D341Med (cell line): ENCODE results near the gene NKIRAS1.
"Not testable (repeated sequence)": the region's sequence is repeated elsewhere in the genome, so short reads cannot be mapped to it uniquely, and the experiment has no call there.

ENCODE experiments used
- DNase-seq: peaks from one replicate; pipeline ENCODE4 v3.0.0; 2012; ENCODE audit warnings: low spot score

Gene NKIRAS1

DNA sequence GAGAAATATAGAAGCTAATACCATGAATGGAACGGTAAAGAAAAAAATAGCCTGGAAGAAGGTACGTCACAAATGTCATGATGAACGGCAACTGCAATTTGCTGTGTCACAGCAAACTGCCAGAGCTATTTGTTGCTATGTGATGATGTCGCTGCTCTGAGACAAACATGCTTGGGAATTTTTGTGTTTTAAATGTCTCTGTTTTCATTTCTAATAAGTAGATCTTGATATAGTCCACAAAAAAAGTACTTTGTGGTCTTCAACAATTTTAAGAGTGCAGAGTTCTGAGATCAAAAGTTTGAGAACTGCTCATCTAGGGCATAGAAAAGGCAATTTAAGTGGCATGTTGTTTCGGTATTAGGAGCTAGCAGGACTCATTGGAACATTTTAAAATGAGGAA is 24.0 kb upstream of the NKIRAS1 start:
- DNase-seq, result no peak

DNA sequence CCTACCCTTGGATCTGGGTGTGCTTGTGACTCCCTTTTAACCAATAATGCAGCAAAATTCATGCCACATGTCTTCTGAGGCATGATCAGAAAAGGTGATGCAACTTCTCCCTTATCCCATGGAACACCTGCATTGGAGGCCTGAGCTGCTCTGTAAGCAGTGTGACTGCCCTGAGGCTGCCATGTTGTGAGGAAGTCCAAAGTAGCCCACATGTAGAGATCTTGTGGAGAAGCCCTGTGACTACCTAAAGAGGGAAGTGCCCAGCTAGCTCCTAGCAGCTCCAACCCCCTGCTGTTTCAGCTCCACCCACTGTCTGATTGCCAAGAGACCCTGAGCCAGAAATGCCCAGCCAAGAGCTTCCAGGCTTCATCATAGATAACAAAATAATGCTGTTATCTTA is 21.9 kb upstream of the NKIRAS1 start:
- DNase-seq, result no peak

DNA sequence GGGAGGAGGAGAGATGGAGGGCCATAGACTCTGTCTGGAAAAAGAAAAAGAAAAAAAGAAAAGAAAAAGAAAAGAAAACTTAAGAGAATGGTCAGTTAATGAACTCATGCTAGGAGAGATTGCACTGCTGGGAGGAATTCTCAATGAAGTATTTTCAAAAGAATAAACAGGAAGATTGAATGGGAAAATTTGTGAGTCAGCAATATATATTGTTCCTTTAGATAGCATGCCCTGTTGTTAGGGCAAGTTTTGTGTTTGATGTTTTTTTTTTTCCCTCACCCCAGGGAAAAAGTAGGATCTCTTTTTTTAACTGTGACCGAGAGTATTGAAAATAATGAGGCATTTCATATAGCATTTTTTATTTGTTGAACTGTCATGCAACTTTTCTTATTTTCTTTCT is 20.5 kb upstream of the NKIRAS1 start:
- DNase-seq, result no peak

DNA sequence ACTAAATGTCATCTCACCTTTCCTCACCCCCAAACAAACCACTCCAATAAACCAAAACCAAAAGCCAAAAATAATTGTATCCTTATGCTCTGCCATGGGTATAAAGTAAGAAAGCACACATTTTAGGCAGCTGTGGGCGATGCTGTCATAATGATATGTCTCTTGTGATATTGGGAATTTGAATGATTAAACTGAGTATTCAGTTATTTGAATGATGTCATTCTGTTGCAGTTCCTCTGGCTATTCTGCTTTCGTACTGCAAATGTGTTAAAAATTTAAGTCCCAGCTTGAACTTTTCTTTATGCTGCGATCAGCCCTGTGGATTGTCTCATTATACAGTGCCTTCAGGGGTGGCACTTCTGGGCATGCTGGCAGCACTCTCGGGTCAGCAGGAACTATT is 17.5 kb upstream of the NKIRAS1 start:
- DNase-seq, result no peak

DNA sequence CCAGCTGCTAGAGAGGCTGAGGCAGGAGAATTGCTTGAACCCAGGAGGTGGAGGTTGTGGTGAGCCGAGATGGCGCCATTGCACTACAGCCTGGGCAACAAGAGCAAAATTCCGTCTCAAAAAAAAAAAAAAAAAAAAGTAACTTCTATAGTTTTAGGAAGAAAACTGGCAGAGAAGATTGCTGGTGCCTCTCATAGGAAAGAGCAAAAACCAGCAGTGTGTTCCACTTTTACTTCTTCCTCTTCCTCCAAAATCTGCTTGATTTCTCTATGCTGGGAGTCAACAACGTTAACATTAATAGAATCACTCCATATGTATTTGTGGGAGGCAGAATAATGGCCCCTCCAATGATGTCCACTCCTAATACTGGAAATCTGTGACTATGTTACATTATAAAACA is 15.8 kb upstream of the NKIRAS1 start:
- no peak for DNase-seq

DNA sequence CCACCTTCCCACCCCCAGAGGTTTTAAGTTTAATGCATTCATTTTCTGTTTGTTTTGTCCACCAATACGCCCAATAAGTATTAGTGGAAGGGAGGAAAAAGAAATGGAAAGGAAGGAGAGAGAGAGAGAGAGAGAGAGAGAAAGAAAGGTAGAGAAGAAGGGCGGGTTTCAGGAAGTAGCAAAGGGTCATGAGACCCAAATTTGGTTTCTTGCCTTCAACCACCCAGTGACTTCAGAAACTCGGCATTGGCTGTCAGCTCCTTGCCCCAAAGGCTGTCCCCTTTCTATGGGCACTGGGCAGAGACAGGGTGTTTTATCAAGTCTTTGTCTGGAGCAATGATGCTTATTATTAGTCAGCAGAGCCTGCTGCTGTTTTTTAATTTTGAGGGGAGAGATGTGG is 14.8 kb upstream of the NKIRAS1 start:
- no peak for DNase-seq

DNA sequence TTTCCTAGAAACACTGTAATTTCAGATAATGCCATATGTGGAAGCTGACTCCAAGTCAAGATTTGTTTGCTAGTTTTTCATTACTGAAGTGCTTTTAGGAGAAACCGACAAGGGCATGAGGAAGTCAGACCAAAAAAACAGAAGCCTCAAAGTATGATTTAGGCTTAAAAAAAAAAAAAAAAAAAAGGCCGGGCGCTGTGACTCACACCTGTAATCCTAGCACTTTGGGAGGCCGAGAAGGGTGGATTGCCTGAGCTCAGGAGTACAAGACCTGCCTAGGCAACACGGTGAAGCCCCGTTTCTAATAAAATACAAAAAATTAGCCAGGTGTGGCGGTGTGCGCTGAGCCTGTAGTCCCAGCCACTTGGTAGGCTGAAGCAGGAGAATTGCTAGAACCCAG is 11.7 kb upstream of the NKIRAS1 start:
- no peak for DNase-seq

DNA sequence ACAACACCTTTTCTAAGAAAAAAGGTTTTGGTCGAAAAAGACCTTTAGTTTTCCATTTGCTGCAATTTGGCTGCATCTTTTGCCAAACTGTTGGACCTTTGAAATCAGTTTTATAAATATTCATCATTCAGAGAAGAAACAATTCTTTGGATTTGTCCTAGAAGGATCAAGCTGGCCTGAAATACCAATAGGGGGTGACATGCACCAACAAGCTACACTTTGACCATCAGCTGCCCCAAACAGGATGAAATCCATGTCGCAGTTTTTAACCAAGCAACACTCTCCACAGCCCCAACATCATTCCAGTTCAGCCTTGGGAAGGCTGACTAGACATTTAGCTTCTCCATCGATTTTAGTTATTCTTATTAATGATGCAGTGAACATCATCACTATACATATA is 9.9 kb upstream of the NKIRAS1 start:
- DNase-seq, result no peak

DNA sequence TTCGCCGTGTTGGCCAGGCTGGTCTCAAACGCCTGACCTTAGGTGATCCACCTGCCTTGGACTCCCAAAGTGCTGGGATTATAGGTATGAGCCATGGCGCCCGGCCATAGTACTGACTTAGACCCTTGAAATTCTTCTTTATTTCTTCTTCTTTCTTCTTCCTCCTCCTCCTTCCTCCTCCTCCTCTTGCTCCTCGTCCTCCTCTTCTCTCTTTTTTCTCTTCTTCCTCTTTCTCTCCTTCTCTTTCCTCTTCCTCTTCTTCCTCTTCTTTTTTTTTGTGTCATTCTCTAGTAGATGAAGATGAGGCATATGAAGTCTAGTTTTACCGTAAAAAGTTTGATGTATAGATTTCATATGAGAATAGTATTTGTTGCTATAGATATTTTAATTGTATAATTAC is 9.5 kb upstream of the NKIRAS1 start:
- no peak for DNase-seq

DNA sequence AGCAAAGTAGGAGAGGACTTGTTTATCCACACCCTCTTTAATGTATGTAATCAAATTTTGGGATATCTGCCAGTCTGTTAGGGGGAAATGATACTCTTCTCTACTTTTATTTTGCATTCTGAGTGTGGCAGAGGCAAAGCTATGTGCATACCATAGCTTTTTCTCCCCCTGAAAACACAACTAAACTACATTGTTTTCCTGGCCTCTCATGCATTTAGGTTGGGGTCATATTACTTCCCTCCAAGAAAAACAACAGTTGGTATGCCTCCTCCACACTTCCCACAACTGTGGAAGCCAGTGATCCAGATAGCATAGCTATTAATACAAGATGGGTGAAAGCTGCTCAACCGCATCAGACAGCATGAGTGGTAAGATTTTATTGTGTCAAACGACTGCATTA is 7.0 kb upstream of the NKIRAS1 start:
- DNase-seq, result no peak

DNA sequence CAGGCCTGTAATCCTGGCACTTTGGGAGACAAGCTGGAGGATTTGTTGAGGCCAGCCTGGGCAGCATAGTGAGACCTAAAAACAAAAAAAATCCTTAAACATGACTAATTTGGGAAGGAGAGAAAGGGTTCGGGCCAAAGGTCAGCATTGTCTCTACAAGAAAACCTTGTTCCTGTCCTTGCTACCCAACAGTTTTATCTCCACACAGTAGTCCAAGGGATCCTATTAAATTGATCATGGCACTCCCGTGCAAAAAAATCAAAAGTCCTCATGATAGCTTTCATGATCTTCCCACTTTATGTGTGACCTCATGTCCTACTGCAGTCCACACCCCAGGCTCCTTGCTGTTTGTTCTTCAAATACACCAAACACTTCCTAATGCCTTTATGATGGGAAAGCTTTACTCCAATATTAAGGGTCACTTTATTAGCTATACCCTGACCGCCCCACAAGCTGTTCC is 4.3 kb upstream of the NKIRAS1 start:
- no peak for DNase-seq

DNA sequence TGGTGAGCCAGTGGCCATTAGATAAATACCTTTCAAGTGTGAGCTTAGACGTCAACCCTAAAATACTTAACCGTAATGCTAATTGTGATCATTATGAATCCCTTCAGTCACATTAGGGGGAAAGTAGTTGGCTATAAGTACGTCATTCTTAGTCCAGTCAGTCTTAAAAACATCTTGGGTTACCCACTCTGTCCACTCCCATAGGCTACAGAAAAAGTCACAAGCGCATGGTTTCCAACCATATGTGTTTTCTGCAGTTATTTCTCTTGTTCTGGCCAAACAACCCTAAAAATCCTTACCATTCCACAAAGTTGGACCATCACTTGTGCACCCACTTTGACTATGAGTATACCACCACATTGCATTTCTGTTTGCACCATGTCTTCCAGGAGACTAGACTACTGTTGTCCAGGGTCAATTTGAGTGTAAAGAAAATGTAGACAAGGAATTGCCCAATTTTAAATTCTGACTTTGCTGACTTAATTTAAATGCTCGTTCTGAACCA is 3.4 kb upstream of the NKIRAS1 start:
- no peak for DNase-seq

DNA sequence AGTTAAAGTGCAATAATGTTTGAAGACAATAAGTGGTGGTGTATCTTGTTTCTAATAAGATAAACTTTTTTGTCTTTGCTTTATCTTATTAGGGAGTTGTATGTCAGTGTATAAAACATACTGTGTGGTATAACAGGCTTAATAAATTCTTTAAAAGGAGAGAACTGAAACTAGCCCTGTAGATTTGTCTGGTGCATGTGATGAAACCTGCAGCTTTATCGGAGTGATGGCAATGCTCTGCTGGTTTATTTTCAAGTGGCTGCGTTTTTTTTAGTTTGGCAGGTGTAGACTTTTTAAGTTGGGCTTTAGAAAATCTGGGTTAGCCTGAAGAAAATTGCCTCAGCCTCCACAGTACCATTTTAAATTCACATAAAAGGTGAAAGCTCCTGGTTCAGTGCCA is 2.8 kb upstream of the NKIRAS1 start:
- DNase-seq, result no peak

DNA sequence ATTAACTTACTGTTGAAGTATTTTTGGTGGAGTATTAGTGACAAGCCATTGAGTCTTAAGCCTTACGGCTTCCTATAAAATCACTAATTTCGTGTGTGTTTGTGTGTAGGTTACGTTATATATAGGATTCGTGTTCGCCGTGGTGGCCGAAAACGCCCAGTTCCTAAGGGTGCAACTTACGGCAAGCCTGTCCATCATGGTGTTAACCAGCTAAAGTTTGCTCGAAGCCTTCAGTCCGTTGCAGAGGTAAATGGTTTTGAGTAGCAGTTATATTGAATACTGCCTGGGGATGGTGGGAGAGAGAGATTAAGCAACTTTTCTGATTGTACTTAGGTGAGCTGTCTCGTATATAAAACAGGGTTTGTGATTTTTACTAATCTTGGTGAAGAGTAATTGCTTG is 1.5 kb upstream of the NKIRAS1 start:
- DNase-seq, result not testable (repeated sequence)

DNA sequence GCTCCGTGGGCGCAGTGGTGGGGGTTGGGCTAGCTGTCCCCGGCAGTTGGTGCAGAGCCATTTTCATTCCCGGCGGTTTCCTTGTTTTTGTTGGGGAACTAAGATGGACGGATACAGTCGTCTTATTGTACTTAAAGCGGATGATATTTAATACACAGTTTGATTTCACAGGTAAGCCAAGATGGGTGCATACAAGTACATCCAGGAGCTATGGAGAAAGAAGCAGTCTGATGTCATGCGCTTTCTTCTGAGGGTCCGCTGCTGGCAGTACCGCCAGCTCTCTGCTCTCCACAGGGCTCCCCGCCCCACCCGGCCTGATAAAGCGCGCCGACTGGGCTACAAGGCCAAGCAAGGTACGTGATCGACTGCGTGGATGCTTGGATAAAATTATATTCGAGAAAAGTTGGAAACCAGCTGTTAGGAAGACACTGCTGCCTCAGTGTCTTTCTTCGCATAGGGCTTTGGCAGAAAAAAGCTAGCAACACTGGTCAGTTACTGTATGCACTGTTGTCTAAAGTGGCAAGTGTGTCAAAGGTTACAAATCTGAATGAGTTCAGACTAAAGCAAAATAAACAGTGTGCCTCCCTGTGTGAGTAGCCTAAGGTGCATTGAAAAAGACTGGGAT is 1.0 kb upstream of the NKIRAS1 start:
- DNase-seq, result not testable (repeated sequence)

DNA sequence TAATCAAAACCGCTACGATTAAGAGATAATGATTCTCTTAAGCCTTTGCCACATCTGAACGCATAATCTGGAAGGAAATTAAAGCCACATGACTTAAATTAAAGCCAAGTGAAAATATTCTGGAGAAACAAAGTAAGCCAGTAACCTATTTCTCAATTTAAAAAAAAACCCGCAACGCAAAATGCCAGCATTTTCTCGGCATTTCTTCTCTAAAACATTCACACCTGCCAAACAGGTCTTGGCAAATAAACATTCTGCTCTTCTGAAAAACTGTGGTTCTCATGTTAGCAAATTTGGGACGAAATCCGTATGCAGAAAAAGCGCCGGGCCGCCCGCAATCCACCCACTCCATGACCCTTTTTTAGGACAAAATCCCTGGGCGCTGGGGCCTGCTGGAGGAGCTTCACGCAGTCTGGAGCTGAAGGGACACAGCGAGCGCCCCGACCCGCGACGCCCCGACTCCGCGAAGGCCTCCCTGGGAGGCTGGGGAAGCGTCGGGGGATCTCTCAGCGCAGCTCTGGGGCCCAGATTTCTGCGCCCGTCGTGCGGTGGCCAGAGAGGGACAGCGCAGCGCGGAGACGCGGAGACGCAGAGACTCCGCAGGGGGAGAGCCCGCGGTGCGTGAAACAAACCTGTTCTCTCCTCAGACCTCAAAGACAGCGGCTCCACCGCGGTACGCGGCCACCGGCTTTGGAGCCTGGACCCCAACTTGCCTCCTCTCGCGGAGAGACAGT is 471 bp downstream of the NKIRAS1 start:
- no peak for DNase-seq

DNA sequence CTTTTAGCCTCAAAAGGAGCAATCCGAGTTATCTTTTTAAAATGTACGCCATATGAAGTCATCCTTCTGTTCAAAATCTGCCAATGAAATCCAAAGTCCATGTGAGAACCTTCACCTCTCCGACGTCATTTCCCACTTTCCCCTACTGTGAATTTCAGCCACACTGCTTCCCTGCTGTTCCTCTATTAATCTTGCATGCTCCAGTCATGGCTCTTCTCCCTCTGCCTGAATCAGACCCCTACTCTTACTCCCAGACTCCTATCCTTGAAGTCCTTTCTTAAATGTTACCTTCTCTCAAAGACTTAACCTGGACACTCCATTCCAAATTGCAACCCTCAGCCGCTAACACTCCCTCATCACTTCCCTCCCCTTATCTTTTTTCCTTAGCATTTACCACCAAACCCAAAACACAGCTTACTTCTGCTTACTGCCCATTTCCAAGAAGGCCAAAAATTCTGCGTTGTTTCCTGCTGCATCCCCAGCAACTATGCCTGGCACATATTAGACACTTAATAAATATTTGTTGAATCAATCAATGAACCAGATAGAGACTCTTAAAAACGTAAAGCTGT is 1.2 kb downstream of the NKIRAS1 start:
- DNase-seq, result peak; percentile 33

DNA sequence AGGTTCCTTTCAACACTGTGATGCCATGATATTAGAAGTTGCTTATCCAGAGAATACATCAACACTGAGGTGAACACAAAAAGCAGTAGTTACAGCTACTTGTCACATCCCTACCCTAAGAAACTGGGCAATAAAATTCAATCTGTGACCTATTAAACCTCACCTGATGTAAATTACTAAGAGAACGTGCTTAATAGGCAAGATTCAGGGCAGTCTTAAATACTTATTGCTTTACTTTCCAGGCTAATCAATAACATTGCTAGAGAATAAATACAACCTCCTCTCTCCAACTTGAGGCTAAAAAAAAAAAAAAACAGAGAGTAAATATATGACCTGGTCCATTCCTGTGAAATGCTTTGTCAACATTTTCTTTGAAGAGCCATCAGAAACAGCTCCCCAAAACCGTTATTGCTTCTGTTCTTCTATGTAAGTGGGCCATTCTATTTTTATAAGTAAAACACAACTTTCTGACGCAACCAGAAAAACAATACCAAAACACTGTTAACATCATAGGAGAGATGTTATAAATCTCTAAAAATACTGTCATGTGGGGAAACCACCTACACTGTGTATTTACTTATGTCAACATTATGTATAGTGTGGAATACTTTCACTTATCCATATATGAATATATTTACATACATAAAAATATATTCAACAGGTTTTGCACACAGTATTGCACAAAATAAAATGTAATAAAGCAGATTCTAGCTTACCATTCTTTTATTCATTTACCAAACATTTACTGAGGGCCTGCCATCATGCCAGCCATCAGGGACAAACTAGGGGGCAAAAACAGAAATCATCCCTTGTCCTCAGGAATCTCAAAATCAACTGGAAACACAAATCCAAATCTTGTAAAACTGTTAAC is 2.7 kb downstream of the NKIRAS1 start:
- DNase-seq, result no peak

DNA sequence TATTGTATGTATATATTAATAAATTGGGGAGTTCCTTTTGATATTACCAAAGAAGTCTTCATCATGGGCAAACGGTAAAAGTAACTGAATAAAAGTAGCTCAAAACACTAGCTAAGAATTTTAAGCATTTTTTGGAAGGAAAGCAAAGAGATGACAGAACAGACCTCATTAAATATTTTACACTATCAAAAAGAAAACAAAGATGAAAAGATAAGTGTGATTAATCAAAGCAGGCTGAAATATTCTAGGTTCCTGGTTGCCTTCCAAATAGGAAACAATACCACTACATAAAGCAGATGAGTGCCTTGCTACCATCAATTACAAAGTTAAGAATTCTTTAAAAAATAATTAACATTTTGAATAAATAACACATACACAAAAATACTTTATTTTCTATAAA is 3.6 kb downstream of the NKIRAS1 start:
- DNase-seq, result no peak

DNA sequence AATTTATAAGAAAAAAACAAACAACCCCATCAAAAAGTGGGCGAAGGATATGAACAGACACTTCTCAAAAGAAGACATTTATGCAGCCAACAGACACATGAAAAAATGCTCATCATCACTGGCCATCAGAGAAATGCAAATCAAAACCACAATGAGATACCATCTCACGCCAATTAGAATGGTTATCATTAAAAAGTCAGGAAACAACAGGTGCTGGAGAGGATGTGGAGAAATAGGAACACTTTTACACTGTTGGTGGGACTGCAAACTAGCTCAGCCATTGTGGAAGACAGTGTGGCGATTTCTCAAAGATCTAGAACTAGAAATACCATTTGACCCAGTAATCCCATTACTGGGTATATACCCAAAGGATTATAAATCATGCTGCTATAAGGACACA is 4.5 kb downstream of the NKIRAS1 start:
- not testable (repeated sequence) for DNase-seq

DNA sequence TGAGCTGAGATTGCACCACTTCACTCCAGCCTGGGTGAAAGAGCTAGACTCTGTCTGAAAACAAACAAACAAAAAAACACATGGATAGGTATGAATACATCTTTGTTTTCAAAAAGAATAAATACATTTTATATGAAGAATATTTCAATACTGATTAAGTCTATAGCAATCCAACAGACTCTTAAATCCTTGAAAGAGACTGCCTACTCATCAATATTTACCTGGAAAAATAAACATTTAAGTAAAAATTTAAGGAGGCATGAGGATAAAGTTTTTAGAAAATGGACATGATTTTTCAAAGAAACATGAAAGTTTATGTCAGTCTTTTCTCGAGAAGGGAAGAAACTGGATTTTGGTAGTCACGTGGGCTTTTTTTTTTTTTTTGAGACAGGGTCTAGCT is 5.4 kb downstream of the NKIRAS1 start:
- no peak for DNase-seq

DNA sequence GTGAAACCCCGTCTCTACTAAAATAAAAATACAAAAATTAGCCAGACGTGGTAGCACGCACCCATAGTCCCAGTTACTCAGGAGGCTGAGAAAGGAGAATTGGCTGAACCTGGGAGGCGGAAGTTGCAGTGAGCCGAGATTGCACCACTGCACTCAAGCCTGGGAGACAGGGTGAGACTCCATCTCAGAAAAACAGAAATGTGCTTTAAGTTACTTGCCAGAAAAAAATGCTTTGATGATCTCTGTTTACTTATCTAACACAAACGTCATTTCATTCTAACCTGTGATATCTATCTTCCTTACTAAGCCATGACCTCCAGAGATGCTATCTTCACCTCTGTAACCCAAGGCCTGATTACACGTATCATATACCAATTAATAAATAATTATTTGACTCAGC is 7.4 kb downstream of the NKIRAS1 start:
- DNase-seq, result no peak

DNA sequence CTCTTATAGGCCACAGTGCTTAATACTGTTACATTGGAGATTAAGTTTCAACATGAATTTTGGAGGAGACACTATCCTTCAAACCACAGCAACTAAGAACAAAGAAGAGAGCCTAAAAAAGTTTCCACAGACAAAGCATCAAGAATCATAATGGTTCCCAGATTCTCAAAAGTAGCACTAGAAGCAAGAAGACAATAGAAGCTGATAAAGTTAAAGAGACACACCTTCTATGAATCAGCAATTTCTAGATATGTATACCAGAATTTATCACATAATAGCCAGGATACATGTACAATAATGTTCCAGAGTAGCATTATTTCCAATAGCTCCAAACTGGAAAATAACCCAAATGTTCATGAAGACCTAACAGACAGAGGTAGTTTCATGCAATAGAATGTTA is 12.2 kb downstream of the NKIRAS1 start:
- no peak for DNase-seq
